ENCODE measurements around the gene CISTR. TPM values are rescaled to one million over a fixed set of nuclear protein-coding genes. Genes with fewer than 3 reads are reported as not detected.

The CISTR gene
- not detected in 2 replicates for total RNA-seq

GRCh38 chr12:53751336-53752191, at the start of gene CISTR:
Gene CISTR, minus strand, starts transcription at chr12:53751979.

GRCh38 chr12:53727310-53728041, 24.3 kb downstream of the CISTR start, which contains the start of gene CALCOCO1:
Gene CALCOCO1, minus strand, starts transcription at chr12:53727452. Its CDS starts 2,210 bp downstream, at chr12:53725242.

Other genes with a start within 250 kb of the CISTR start
- not detected in 2 replicates for gene NPFF, start 244.5 kb downstream of the CISTR start, total RNA-seq
- gene ATF7, start 125.6 kb downstream of the CISTR start, total RNA-seq: 9.2 and 9.7 TPM in 2 replicates
- 498 and 577 TPM in 2 replicates for gene ATP5MC2, start 75.9 kb downstream of the CISTR start, total RNA-seq
- 68.6 and 78.7 TPM in 2 replicates for gene CALCOCO1, start 24.5 kb downstream of the CISTR start, total RNA-seq
- not detected in 2 replicates for gene HOXC13, start 186.9 kb upstream of the CISTR start, total RNA-seq
- gene HOXC12, start 202.9 kb upstream of the CISTR start, total RNA-seq: not detected in 2 replicates
- gene HOXC11, start 221.1 kb upstream of the CISTR start, total RNA-seq: 1.2 and 3.2 TPM in 2 replicates
- gene HOTAIR, start 223.0 kb upstream of the CISTR start, total RNA-seq: 1.4 TPM in 2 replicates
- gene HOXC10, start 233.2 kb upstream of the CISTR start, total RNA-seq: not detected in 2 replicates
- gene HOXC9, start 248.2 kb upstream of the CISTR start, total RNA-seq: 2.0 and 7.6 TPM in 2 replicates

All from myometrial cell (primary cell).